CD4-positive, alpha-beta T cell treated with Interleukin-10 for 1 hour (primary cell): ENCODE data around the gene NUCB2.

ENCODE experiments used
- DNase-seq: peaks from one replicate; pipeline ENCODE4 v3.0.0-alpha.2; 2020

Gene NUCB2

GRCh38 chr11:17343907-17344306, 67.4 kb downstream of the NUCB2 start:
- no peak for DNase-seq

GRCh38 chr11:17347676-17348075, 71.1 kb downstream of the NUCB2 start:
- no peak for DNase-seq

- no peak for DNase-seq
Measured at GRCh38 chr11:17350455-17351171, 74.1 kb downstream of the NUCB2 start.

- DNase-seq = no peak
Measured at GRCh38 chr11:17351172-17351509, 74.6 kb downstream of the NUCB2 start.

GRCh38 chr11:17351510-17352176, 75.1 kb downstream of the NUCB2 start, which contains the start of gene NCR3LG1:
NCR3LG1 (plus strand) TSS chr11:17351800; CDS start chr11:17351970, 170 bp downstream.
- peak; percentile 68 for DNase-seq

GRCh38 chr11:17352950-17353820, 76.6 kb downstream of the NUCB2 start:
- peak; percentile 46 for DNase-seq

GRCh38 chr11:17353821-17354600, 77.5 kb downstream of the NUCB2 start:
- DNase-seq = no peak

GRCh38 chr11:17354601-17354991, 78.1 kb downstream of the NUCB2 start:
- peak; percentile 81 for DNase-seq

- no peak for DNase-seq
Measured at GRCh38 chr11:17366495-17366894, 90.0 kb downstream of the NUCB2 start.

- DNase-seq = no peak
Measured at GRCh38 chr11:17368551-17368950, 92.0 kb downstream of the NUCB2 start.

- no peak for DNase-seq
Measured at GRCh38 chr11:17369094-17369493, 92.6 kb downstream of the NUCB2 start.

- no peak for DNase-seq
Measured at GRCh38 chr11:17369684-17370243, 93.2 kb downstream of the NUCB2 start.

- no peak for DNase-seq
Measured at GRCh38 chr11:17371614-17372013, 95.1 kb downstream of the NUCB2 start.

- no peak for DNase-seq
Measured at GRCh38 chr11:17375547-17375946, 99.0 kb downstream of the NUCB2 start.

- no peak for DNase-seq
Measured at GRCh38 chr11:17376493-17376892, 100.0 kb downstream of the NUCB2 start.

- DNase-seq = no peak
Measured at GRCh38 chr11:17378655-17379054, 102.1 kb downstream of the NUCB2 start.

GRCh38 chr11:17379383-17380180, 103.0 kb downstream of the NUCB2 start:
- no peak for DNase-seq

- no peak for DNase-seq
Measured at GRCh38 chr11:17381156-17381555, 104.6 kb downstream of the NUCB2 start.
